Measurements from ENCODE around the gene UVRAG. TPM values are rescaled to one million over a fixed set of nuclear protein-coding genes. Genes with fewer than 3 reads are reported as not detected.

UVRAG gene
- total and polyA plus RNA-seq, 4 donors = 4.4 to 15.1 (median 10.0) TPM

DNA sequence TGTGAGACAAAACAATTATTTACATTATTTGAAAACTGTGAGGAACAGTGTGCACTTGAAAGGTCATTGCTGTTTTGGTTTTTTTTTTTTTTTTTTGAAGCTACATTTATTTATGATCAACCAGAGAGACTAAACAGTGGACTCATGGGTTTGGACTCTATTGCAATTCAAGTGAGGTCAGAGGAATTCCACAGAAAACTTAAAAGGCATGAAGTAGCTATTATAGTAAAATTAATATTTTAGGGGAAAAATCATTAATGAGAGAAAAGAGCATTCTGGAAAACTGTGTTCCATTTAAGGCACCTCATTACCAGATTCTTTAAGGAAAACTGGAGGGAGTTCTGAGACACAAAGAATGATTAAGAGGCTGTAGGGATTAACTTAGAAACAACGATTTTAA is 288.4 kb downstream of the UVRAG start:
- H3K27me3 ChIP-seq (ENCODE audit: control insufficient read depth in 4 of 4, insufficient read depth in 4 of 4, low read length in 3 of 4) = no peaks in the 10 kb centered on the region
- no peaks in the 10 kb centered on the region for H3K9me3 ChIP-seq (ENCODE audit: control insufficient read depth in 4 of 4, low read length in 3 of 4)
- TF ChIP-seq FOXA2 (IDR thresholded peaks at IDR 0.05) = no peak
- TF ChIP-seq NR2F2 (IDR thresholded peaks at IDR 0.05) = no peak
- TF ChIP-seq, protein P1, sequence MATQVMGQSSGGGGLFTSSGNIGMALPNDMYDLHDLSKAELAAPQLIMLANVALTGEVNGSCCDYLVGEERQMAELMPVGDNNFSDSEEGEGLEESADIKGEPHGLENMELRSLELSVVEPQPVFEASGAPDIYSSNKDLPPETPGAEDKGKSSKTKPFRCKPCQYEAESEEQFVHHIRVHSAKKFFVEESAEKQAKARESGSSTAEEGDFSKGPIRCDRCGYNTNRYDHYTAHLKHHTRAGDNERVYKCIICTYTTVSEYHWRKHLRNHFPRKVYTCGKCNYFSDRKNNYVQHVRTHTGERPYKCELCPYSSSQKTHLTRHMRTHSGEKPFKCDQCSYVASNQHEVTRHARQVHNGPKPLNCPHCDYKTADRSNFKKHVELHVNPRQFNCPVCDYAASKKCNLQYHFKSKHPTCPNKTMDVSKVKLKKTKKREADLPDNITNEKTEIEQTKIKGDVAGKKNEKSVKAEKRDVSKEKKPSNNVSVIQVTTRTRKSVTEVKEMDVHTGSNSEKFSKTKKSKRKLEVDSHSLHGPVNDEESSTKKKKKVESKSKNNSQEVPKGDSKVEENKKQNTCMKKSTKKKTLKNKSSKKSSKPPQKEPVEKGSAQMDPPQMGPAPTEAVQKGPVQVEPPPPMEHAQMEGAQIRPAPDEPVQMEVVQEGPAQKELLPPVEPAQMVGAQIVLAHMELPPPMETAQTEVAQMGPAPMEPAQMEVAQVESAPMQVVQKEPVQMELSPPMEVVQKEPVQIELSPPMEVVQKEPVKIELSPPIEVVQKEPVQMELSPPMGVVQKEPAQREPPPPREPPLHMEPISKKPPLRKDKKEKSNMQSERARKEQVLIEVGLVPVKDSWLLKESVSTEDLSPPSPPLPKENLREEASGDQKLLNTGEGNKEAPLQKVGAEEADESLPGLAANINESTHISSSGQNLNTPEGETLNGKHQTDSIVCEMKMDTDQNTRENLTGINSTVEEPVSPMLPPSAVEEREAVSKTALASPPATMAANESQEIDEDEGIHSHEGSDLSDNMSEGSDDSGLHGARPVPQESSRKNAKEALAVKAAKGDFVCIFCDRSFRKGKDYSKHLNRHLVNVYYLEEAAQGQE (IDR thresholded peaks at IDR 0.05) = no peak
- no peak for TF ChIP-seq JUND (IDR thresholded peaks at IDR 0.05)
- TF ChIP-seq SP1 (IDR thresholded peaks at IDR 0.05) = no peak
- TF ChIP-seq, protein P2, sequence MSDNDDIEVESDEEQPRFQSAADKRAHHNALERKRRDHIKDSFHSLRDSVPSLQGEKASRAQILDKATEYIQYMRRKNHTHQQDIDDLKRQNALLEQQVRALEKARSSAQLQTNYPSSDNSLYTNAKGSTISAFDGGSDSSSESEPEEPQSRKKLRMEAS (IDR thresholded peaks at IDR 0.05) = no peak
- TF ChIP-seq, protein P3, sequence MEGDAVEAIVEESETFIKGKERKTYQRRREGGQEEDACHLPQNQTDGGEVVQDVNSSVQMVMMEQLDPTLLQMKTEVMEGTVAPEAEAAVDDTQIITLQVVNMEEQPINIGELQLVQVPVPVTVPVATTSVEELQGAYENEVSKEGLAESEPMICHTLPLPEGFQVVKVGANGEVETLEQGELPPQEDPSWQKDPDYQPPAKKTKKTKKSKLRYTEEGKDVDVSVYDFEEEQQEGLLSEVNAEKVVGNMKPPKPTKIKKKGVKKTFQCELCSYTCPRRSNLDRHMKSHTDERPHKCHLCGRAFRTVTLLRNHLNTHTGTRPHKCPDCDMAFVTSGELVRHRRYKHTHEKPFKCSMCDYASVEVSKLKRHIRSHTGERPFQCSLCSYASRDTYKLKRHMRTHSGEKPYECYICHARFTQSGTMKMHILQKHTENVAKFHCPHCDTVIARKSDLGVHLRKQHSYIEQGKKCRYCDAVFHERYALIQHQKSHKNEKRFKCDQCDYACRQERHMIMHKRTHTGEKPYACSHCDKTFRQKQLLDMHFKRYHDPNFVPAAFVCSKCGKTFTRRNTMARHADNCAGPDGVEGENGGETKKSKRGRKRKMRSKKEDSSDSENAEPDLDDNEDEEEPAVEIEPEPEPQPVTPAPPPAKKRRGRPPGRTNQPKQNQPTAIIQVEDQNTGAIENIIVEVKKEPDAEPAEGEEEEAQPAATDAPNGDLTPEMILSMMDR (IDR thresholded peaks at IDR 0.05; ENCODE audit: low read depth, low read length, missing input control) = no peak
- no peak for TF ChIP-seq RXRA (IDR thresholded peaks at IDR 0.05)
- TF ChIP-seq HNF4G (IDR thresholded peaks at IDR 0.05) = no peak
- TF ChIP-seq RAD21 (IDR thresholded peaks at IDR 0.05) = no peak
- no peak for TF ChIP-seq YY1 (IDR thresholded peaks at IDR 0.05)
- TF ChIP-seq, protein P4, sequence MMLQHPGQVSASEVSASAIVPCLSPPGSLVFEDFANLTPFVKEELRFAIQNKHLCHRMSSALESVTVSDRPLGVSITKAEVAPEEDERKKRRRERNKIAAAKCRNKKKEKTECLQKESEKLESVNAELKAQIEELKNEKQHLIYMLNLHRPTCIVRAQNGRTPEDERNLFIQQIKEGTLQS (IDR thresholded peaks at IDR 0.05) = no peak
- TF ChIP-seq TAF1 (conservative IDR thresholded peaks at IDR 0.05) = no peak
- TF ChIP-seq GABPA (IDR thresholded peaks at IDR 0.05 in 1 of 2, conservative IDR thresholded peaks at IDR 0.05 in 1 of 2) = no peak
- TF ChIP-seq EGR1 (IDR thresholded peaks at IDR 0.05; ENCODE audit: low read depth in 2 of 2) = no peak
- TF ChIP-seq FOXA1 (IDR thresholded peaks at IDR 0.05) = no peak
- TF ChIP-seq, protein P5, sequence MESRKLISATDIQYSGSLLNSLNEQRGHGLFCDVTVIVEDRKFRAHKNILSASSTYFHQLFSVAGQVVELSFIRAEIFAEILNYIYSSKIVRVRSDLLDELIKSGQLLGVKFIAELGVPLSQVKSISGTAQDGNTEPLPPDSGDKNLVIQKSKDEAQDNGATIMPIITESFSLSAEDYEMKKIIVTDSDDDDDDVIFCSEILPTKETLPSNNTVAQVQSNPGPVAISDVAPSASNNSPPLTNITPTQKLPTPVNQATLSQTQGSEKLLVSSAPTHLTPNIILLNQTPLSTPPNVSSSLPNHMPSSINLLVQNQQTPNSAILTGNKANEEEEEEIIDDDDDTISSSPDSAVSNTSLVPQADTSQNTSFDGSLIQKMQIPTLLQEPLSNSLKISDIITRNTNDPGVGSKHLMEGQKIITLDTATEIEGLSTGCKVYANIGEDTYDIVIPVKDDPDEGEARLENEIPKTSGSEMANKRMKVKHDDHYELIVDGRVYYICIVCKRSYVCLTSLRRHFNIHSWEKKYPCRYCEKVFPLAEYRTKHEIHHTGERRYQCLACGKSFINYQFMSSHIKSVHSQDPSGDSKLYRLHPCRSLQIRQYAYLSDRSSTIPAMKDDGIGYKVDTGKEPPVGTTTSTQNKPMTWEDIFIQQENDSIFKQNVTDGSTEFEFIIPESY (IDR thresholded peaks at IDR 0.05) = no peak
- peaks cover 0 to 2% (median 0%) of the 10 kb centered on the region in 4 donors for H3K36me3 ChIP-seq (ENCODE audit: control insufficient read depth in 4 of 4, insufficient read depth in 3 of 4, low read depth in 1 of 4, low read length in 3 of 4)
- WGBS = 85% methylated on average over 1 of the region's 1 CpG
- H3K9ac ChIP-seq (ENCODE audit: low read depth in 1 of 2, low read length in 2 of 2) = no peak overlapping the region
- DNase-seq (ENCODE audit: low spot score) = no peak
- no peaks in the 10 kb centered on the region for H3K4me1 ChIP-seq (ENCODE audit: control insufficient read depth in 4 of 4, insufficient read depth in 4 of 4, low read length in 3 of 4)
- H3K27ac ChIP-seq (ENCODE audit: low read depth in 1 of 2, low read length in 2 of 2) = no peak overlapping the region
- H3K4me3 ChIP-seq (ENCODE audit: low read depth in 1 of 3, low read length in 3 of 3) = no peak overlapping the region

DNA sequence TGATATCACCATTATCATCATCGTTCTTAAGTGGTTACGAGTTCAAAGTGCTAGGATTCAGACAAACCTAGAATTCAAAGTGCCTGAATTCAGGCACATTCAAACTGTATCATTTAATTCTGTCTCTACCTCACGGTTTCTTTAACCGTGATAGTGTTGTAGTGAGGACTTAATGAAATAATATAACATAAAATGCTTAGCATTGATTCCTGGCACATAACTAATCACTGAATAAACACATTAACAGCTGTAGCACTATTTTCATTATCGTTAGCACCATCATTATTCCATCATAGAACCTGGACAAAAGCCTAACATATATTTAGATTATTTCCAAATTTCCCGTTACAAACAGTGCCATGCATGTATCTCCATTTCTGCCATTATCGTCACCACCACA is 289.3 kb downstream of the UVRAG start:
- TF ChIP-seq RAD21 (IDR thresholded peaks at IDR 0.05) (no peak), FOXA2 (IDR thresholded peaks at IDR 0.05) (no peak), YY1 (IDR thresholded peaks at IDR 0.05) (no peak)
- TF ChIP-seq, protein P5 (IDR thresholded peaks at IDR 0.05) = no peak
- Histone ChIP-seq H3K27ac (ENCODE audit: low read depth in 1 of 2, low read length in 2 of 2) (no peak overlapping the region), H3K4me1 (ENCODE audit: control insufficient read depth in 4 of 4, insufficient read depth in 4 of 4, low read length in 3 of 4) (no peaks in the 10 kb centered on the region), H3K27me3 (ENCODE audit: control insufficient read depth in 4 of 4, insufficient read depth in 4 of 4, low read length in 3 of 4) (no peaks in the 10 kb centered on the region), H3K9ac (ENCODE audit: low read depth in 1 of 2, low read length in 2 of 2) (no peak overlapping the region), H3K9me3 (ENCODE audit: control insufficient read depth in 4 of 4, low read length in 3 of 4) (no peaks in the 10 kb centered on the region), H3K36me3 (ENCODE audit: control insufficient read depth in 4 of 4, insufficient read depth in 3 of 4, low read depth in 1 of 4, low read length in 3 of 4) (peaks cover 0 to 2% (median 0%) of the 10 kb centered on the region in 4 donors), H3K4me3 (ENCODE audit: low read depth in 1 of 3, low read length in 3 of 3) (no peak overlapping the region)
- DNase-seq (ENCODE audit: low spot score) = no peak
- WGBS = 98% methylated on average over 7 of the region's 7 CpGs
